NOMO-1 (cell line): ENCODE measurements around the gene ALKBH3.

Experiments used
- DNase-seq, 2 experiments: peaks; one replicate each; lab custom pipeline; 2025; ENCODE audit not compliant: unreplicated experiment in 2 of 2; lab: John Stamatoyannopoulos, UW

The ALKBH3 gene

GRCh38 chr11:43955381-43956118 is 74.9 kb downstream of the ALKBH3 start:
- DNase-seq: peak in 1 of 2 experiments; percentile 9

DNA sequence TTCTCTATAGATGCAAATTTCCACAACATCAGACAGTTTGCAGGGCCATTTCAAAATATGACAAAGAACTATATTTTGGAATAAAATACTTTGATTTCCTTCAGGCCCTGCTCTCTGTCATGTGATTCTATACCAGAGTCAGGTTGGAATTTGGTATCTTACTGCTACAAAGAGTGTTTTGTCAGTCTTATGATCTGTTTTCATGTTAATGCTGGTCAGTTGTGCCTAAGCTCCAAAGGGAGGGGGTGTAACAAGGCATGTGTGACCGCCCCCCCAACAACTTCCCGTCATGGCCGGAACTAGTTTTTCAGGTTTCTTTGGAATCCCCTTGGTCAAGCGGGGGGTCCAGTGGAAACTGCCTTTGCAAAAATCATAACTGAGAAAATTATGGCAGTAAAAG is 76.9 kb downstream of the ALKBH3 start:
- no peak for DNase-seq

GRCh38 chr11:43959321-43959995 is 78.8 kb downstream of the ALKBH3 start:
- no peak for DNase-seq

DNA sequence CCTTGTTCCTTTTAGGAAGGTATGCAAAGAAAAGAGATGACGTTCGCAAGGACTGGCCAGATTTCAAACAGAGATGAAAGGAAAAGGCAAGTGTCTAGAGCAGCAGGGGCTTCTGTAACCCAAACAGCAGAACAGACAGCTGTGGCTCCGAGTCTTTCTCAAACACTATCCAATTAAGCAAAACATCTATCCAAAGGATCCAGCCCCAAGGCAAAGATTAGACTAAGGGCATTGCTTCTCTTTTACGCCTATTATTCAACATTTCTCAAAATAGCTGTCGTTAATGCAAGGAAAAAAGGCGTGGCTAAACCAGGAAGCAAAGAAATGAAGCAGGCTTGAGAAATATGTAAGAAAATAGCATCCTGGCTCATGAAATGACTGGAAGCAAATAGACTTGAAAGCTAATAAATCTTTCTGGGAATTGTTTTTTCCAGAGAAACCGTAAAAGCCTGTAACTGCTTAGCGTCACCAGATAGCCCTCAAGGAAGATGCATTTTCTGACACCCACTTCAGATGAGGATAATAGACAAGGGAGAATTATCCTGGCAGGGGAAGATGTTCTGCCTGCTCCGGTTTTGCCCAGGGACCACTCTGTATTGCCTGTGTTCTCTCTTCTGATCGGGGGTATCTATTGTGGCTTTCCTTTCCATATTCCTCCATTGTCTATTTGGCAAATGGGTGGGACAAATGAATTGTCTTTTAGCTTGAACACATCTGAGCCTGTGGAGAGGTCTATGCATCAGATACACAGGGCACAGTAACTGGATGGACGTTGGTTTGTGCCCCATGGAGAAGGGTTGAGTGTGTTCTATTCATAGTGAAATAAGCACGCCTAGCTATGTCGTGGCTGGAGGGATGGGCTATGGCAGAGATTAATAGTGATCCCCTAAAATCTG is 82.0 kb downstream of the ALKBH3 start:
- peak in 1 of 2 experiments; percentile 14 for DNase-seq

DNA sequence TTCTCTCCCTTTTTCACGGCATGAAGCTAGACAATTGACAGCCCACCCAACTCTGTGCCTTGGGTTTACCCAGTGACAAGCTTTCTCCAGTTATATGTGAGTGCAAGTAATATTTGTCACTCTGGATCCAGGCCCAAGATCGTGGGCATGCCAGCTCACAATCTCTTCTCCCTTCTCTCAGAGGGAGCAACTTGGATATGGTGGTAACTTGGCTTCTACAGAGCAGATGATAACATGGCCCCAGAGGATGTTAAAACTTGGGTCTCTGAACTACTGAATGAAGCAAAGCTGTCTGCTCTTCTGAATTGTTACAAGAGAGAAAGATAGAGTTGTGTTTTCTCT is 82.6 kb downstream of the ALKBH3 start:
- no peak for DNase-seq

DNA sequence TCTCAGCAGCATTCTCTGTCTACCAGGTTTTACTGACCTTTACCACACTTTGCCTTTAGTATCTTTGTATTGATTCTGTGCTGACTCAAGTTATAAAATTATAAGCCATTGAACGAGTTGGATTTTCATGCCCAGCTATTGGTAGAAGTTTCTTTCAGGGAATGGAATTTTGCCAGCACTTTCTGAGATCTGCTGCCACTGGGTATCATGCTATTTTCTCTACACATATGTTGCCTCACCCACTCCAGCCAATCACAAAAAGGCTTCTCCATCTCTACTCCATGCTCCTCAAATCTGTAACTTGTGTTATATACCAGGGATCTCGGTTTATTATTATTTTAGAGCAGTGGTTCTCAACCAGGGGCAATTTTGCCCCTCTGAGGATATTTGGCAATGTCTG is 87.0 kb downstream of the ALKBH3 start:
- DNase-seq: no peak

DNA sequence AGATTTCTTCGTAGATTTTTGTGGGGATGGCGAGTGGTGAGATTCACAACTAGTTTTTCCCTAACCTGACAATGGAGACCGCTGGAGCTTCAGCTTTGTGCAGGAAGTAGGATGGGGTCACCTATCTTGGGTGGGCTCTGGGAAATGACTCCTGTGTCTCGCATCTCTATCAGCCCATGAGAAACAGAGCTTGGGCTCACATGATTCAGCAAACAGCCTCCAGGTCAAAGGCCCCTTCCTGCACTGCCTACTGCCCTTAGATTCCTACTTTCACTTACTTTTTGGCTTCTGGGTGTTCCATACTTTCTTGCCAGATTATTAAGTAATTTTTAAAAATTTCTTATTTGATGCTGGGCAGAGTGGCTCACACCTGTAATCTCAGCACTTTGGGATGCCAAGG is 88.1 kb downstream of the ALKBH3 start:
- no peak for DNase-seq

DNA sequence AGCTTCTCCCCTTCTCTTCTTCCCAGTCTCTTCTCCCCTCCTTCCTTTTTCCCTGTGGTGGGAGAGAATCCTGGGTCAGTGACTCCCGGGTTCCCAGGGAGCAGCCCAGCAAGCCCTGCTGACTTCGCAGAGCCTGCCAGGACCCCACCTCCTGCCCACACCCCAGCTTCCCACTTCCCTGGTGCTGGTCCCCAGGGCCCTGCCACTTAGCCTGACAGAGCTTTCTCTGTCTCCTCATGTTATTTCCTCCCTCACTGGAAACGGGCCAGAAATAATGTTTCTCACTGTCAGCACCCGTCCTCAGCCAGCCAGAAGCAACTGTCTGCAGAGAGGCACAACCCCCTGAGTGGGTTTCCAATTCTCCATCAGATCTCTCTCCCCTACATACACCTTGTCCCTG is 88.9 kb downstream of the ALKBH3 start:
- no peak for DNase-seq
